ENCODE results near the gene NAA20. TPM values are rescaled to one million over a fixed set of nuclear protein-coding genes. Genes with fewer than 3 reads are reported as not detected.

Gene NAA20
- polyA plus RNA-seq, 1 donor (not counting 4 experiments of a cell fraction or from before 2014, with no cell fraction given): 204 TPM

GRCh38 chr20:19968028-19968427 lies 49.1 kb upstream of the NAA20 start:
- H3K27me3 ChIP-seq (ENCODE audit: control insufficient read depth, extremely low read depth, insufficient read depth, low read length): no peaks in the 10 kb centered on the region
- H2AFZ ChIP-seq (ENCODE audit: control insufficient read depth, low read length): no peak overlapping the region
- peaks cover 4 to 12% of the 10 kb centered on the region in 2 experiments for H3K36me3 ChIP-seq (ENCODE audit: control insufficient read depth in 2 of 2, extremely low read depth in 1 of 2, insufficient read depth in 2 of 2, low read length in 2 of 2)
- H3K9ac ChIP-seq (ENCODE audit: control insufficient read depth, extremely low read depth, insufficient read depth, low read length): no peak overlapping the region
- H3K27ac ChIP-seq (ENCODE audit: control insufficient read depth, insufficient read depth, low read length): no peak overlapping the region
- DNase-seq (ENCODE audit: low read depth, low spot score) (no peak), FAIRE-seq (no peak)
- H3K4me2 ChIP-seq (ENCODE audit: control insufficient read depth, extremely low read depth, insufficient read depth, low read depth, low read length): no peak overlapping the region
- dilution Hi-C loops (cut with MboI; ENCODE audit: extremely low pct_ligation_motif_present, low sequenced_read_pairs): no loop called here
- H3K9me1 ChIP-seq (ENCODE audit: control insufficient read depth, extremely low read depth, insufficient read depth, low read length): no peaks in the 10 kb centered on the region
- peaks cover 20% of the 10 kb centered on the region for H3K4me1 ChIP-seq (ENCODE audit: control insufficient read depth, extremely low read depth, insufficient read depth, low read length)
- no peaks in the 10 kb centered on the region for H3K79me2 ChIP-seq (ENCODE audit: control insufficient read depth, insufficient read depth, low read length)
- H3K4me3 ChIP-seq (ENCODE audit: control insufficient read depth in 2 of 3, extremely low read depth in 1 of 3, insufficient read depth in 2 of 3, low read depth in 1 of 3, low read length in 3 of 3): no peak overlapping the region
- H4K20me1 ChIP-seq (ENCODE audit: control insufficient read depth, extremely low read depth, insufficient read depth, low read length): no peaks in the 10 kb centered on the region
- H3K9me3 ChIP-seq (ENCODE audit: control insufficient read depth, low read depth, low read length): no peaks in the 10 kb centered on the region
- no peak for TF ChIP-seq EZH2 (IDR thresholded peaks at IDR 0.05; ENCODE audit: low read length)
- no peak for TF ChIP-seq CTCF (optimal IDR thresholded peaks at IDR 0.05 in 1 of 3, IDR thresholded peaks at IDR 0.05 in 1 of 3, conservative IDR thresholded peaks at IDR 0.05 in 1 of 3; ENCODE audit: extremely low read depth in 1 of 3, insufficient read depth in 2 of 3, low read length in 3 of 3)

GRCh38 chr20:19968466-19969073 lies 48.6 kb upstream of the NAA20 start:
- Histone ChIP-seq H3K4me3 (ENCODE audit: control insufficient read depth in 2 of 3, extremely low read depth in 1 of 3, insufficient read depth in 2 of 3, low read depth in 1 of 3, low read length in 3 of 3) (no peak overlapping the region), H3K36me3 (ENCODE audit: control insufficient read depth in 2 of 2, extremely low read depth in 1 of 2, insufficient read depth in 2 of 2, low read length in 2 of 2) (peaks cover 4 to 12% of the 10 kb centered on the region in 2 experiments), H3K4me2 (ENCODE audit: control insufficient read depth, extremely low read depth, insufficient read depth, low read depth, low read length) (no peak overlapping the region), H3K9ac (ENCODE audit: control insufficient read depth, extremely low read depth, insufficient read depth, low read length) (no peak overlapping the region), H3K27me3 (ENCODE audit: control insufficient read depth, extremely low read depth, insufficient read depth, low read length) (no peaks in the 10 kb centered on the region), H3K4me1 (ENCODE audit: control insufficient read depth, extremely low read depth, insufficient read depth, low read length) (peaks cover 25% of the 10 kb centered on the region), H2AFZ (ENCODE audit: control insufficient read depth, low read length) (no peak overlapping the region), H4K20me1 (ENCODE audit: control insufficient read depth, extremely low read depth, insufficient read depth, low read length) (no peaks in the 10 kb centered on the region), H3K9me1 (ENCODE audit: control insufficient read depth, extremely low read depth, insufficient read depth, low read length) (no peaks in the 10 kb centered on the region), H3K27ac (ENCODE audit: control insufficient read depth, insufficient read depth, low read length) (no peak overlapping the region), H3K9me3 (ENCODE audit: control insufficient read depth, low read depth, low read length) (no peaks in the 10 kb centered on the region), H3K79me2 (ENCODE audit: control insufficient read depth, insufficient read depth, low read length) (no peaks in the 10 kb centered on the region)
- DNase-seq (ENCODE audit: low read depth, low spot score) (no peak), FAIRE-seq (no peak)
- TF ChIP-seq EZH2 (IDR thresholded peaks at IDR 0.05; ENCODE audit: low read length): no peak
- no peak for TF ChIP-seq CTCF (optimal IDR thresholded peaks at IDR 0.05 in 1 of 3, IDR thresholded peaks at IDR 0.05 in 1 of 3, conservative IDR thresholded peaks at IDR 0.05 in 1 of 3; ENCODE audit: extremely low read depth in 1 of 3, insufficient read depth in 2 of 3, low read length in 3 of 3)
- dilution Hi-C loops (cut with MboI; ENCODE audit: extremely low pct_ligation_motif_present, low sequenced_read_pairs): no loop called here
